NT2/D1 (cell line): Measurements from ENCODE around the gene MBP.

Experiments used
- DNase-seq: peaks from one replicate; pipeline ENCODE4 v3.0.0-alpha.2; 2011; ENCODE audit warnings: low read depth, low spot score
- H3K27me3 ChIP-seq: 2 replicates; pipeline ENCODE4 v1.6.0; 2011; ENCODE audit warnings: mild to moderate bottlenecking; ENCODE audit not compliant: insufficient read length, insufficient read depth
- H3K36me3 ChIP-seq: 2 replicates; pipeline ENCODE4 v1.6.1; 2011; ENCODE audit warnings: mild to moderate bottlenecking, low read length, mixed read lengths; ENCODE audit not compliant: insufficient read depth, insufficient read length
- H3K4me1 ChIP-seq: 2 replicates; pipeline ENCODE4 v1.5.1; 2011; ENCODE audit not compliant: insufficient read depth, insufficient read length
- H3K4me3 ChIP-seq: 2 replicates; pipeline ENCODE4 v1.5.1; 2011; ENCODE audit warnings: low read depth; ENCODE audit not compliant: insufficient read length
- H3K9ac ChIP-seq: 2 replicates; pipeline ENCODE4 v1.6.0; 2011; ENCODE audit warnings: low read depth; ENCODE audit not compliant: insufficient read length
- H3K9me3 ChIP-seq: 2 replicates; pipeline ENCODE4 v1.5.1; 2011; ENCODE audit warnings: mild to moderate bottlenecking, low read length; ENCODE audit not compliant: insufficient read depth
- SUZ12 ChIP-seq: IDR thresholded peaks from 2 replicates; pipeline ENCODE4 v1.6.1; 2011; ENCODE audit not compliant: insufficient read length, insufficient read depth; ENCODE audit errors: extremely low read depth
- YY1 ChIP-seq: IDR thresholded peaks from 2 replicates; pipeline ENCODE4 v1.6.1; 2011; ENCODE audit not compliant: insufficient read length, insufficient read depth
- ZNF274 ChIP-seq: IDR thresholded peaks from 2 replicates; pipeline ENCODE4 v1.6.1; 2011; ENCODE audit warnings: mild to moderate bottlenecking, low read depth, low read length

Gene MBP

DNA sequence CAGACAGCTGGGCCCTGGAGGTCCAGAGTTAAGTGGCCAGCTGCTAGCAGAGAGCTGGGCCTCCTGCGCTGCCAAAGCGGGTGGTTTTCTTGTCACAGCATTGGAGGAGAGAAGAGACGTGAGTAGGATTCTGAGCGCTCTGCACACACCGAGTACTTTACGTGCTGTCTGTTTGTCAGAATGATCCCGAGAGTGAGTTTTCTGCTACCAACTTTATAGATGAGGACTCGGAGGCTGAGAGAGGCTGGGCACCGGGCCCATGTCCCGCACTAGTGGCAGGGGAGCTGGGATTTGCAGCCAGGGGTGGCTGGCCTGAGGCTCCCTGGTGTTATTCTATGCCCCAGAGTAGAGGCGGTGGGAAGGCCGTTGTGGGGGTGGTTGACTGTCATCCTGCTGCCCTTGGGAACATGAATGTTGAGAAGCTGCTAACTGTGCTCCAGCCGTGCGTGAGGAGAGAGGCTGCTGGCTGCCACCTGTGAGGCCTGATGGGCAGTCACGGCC lies 36.3 kb upstream of the MBP start:
- Histone ChIP-seq H3K4me1 (peaks cover 3% of the 10 kb centered on the region), H3K9ac (no peak overlapping the region), H3K27me3 (no peaks in the 10 kb centered on the region), H3K9me3 (no peaks in the 10 kb centered on the region), H3K36me3 (no peaks in the 10 kb centered on the region), H3K4me3 (no peak overlapping the region)
- no peak for DNase-seq
- TF ChIP-seq SUZ12 = no peak
- TF ChIP-seq ZNF274 = no peak

- no peaks in the 10 kb centered on the region for H3K36me3 ChIP-seq
- TF ChIP-seq SUZ12 = no peak
- H3K27me3 ChIP-seq = no peaks in the 10 kb centered on the region
- DNase-seq = no peak
- H3K9me3 ChIP-seq = no peaks in the 10 kb centered on the region
- no peak overlapping the region for H3K9ac ChIP-seq
- peaks cover 3% of the 10 kb centered on the region for H3K4me1 ChIP-seq
- H3K4me3 ChIP-seq = no peak overlapping the region
Measured at GRCh38 chr18:77167251-77167650, 34.7 kb upstream of the MBP start.

GRCh38 chr18:77166523-77166922 lies 33.9 kb upstream of the MBP start:
- Histone ChIP-seq H3K4me1 (peaks cover 3% of the 10 kb centered on the region), H3K9ac (no peak overlapping the region), H3K4me3 (no peak overlapping the region), H3K27me3 (no peaks in the 10 kb centered on the region), H3K36me3 (no peaks in the 10 kb centered on the region), H3K9me3 (no peaks in the 10 kb centered on the region)
- no peak for DNase-seq
- TF ChIP-seq ZNF274 = no peak
- no peak for TF ChIP-seq YY1
- no peak for TF ChIP-seq SUZ12

DNA sequence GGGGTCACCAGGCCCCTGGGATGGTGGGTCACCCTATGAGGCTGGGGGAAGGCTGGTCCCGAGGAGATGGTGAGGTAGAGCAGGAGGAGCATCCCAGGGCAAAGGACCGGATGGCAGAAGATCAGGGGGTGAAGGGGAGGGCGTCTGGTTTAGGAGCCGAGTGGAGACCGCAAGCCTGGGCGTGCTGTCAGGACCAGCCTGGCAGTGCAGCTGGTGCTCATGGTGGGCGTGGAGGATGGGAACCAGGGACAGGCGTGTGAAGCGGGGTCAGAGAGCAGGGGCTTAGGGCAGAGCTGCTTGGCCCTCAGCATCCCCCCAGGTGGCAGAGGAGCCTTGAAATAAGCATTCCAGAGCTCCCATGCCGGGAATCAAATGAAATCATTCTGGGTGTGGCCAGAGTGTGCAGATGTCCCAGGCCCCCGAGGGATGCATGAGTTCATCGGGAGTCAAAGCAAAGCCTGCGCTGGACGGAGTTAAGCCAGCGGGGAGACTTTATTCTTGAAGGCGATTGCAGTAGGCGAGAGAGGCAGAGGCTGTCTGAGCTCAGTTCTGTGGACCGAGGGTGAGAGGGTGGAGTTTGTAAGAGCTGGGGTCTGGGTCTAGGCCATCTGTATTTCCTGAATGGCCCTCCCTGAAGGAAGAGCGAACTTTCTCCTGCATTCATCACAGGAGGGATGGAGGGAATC lies 33.1 kb upstream of the MBP start:
- no peak for DNase-seq
- no peaks in the 10 kb centered on the region for H3K36me3 ChIP-seq
- H3K4me1 ChIP-seq = peaks cover 3% of the 10 kb centered on the region
- H3K27me3 ChIP-seq = no peaks in the 10 kb centered on the region
- TF ChIP-seq YY1 = no peak
- TF ChIP-seq SUZ12 = no peak
- H3K9ac ChIP-seq = no peak overlapping the region
- H3K9me3 ChIP-seq = no peaks in the 10 kb centered on the region
- no peak overlapping the region for H3K4me3 ChIP-seq

DNA sequence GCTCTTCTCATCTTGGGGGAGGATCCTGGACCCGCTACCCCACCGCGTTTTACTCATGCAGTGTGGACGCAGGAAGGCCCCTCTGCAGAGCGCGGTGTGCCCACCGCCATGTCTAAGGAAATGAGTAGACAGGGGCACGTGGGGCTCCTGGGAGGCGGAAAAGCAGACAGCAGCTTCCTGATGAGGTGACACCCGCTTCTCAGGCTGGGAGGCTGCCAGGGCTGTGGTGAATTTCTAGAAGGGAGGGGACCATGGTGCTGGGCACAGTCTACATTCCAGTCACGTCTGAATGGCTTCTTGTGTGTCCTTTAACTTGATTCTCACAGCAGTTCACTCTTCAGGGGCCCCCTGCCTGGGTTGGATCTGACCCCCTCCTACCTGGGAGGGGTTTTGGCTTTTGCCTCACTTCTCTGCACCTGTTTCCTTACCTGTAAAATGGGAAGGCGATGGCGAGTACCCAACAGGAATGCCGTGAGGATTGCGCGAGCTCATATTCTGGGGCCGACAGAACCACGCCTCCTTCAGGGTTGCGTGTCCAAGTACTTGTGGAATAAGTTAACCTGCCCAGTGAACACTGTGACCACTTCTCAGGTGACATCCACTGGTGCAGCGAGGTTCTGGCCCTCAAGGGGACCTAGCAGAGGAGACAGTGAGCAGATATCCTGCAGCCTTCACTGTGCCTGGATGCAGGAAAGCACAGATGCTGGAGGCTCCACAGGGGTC lies 32.3 kb upstream of the MBP start:
- Histone ChIP-seq H3K27me3 (no peaks in the 10 kb centered on the region), H3K9me3 (peaks cover 5% of the 10 kb centered on the region; the same call in 1 of the 2 replicates), H3K36me3 (no peaks in the 10 kb centered on the region), H3K4me1 (peaks cover 3% of the 10 kb centered on the region), H3K4me3 (no peak overlapping the region), H3K9ac (no peak overlapping the region)
- no peak for DNase-seq
- no peak for TF ChIP-seq YY1
- no peak for TF ChIP-seq ZNF274
- no peak for TF ChIP-seq SUZ12

DNA sequence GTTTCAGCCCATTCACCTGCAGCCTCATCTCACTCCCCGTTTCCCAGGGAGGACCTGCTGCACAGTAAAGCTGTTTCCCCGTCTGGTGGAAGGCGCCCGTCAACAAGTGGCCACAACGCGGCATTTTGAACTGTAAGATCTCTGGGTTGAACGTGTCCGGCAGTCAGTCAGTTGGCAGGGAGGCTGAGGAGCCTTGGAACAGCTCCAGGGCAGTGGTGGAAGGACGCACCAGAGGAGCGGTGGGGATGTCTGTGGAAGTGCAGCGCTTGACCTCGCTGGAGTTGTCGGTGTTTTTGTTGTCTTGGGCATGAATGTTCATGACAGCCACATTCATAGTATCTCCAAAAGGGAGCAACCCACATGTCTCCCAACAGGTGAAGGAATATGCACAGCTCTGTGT lies 31.4 kb upstream of the MBP start:
- Histone ChIP-seq H3K4me1 (peaks cover 2% of the 10 kb centered on the region), H3K9ac (no peak overlapping the region), H3K36me3 (no peaks in the 10 kb centered on the region), H3K27me3 (no peaks in the 10 kb centered on the region), H3K4me3 (no peak overlapping the region), H3K9me3 (peaks cover 14% of the 10 kb centered on the region; the same call in 1 of the 2 replicates)
- no peak for DNase-seq
- no peak for TF ChIP-seq YY1
- TF ChIP-seq ZNF274 = no peak
- TF ChIP-seq SUZ12 = no peak

DNA sequence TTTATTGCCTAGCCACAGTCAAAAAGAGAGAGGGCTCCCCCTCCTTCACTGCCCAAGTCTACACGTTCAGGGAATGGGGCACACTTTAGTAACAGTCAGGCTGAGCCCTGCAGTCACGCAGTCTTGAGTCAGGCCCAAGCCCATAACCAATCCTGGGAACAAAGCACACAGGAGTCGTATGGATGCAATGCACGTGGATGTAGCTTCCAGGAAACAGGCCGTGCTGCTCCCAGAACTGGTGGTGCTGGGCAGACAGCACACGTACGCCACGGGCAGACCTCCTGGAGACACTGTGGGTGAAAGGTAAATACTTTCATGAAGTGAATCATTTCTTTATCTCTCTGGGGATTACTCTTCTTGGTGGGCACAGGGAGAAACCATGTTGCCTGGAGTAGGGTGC lies 30.0 kb upstream of the MBP start:
- no peak overlapping the region for H3K9ac ChIP-seq
- H3K9me3 ChIP-seq = peaks cover 18% of the 10 kb centered on the region; the same call in 1 of the 2 replicates
- H3K4me3 ChIP-seq = no peak overlapping the region
- H3K36me3 ChIP-seq = no peaks in the 10 kb centered on the region
- TF ChIP-seq ZNF274 = no peak
- TF ChIP-seq YY1 = no peak
- no peak for TF ChIP-seq SUZ12
- no peak for DNase-seq
- no peaks in the 10 kb centered on the region for H3K27me3 ChIP-seq
- no peaks in the 10 kb centered on the region for H3K4me1 ChIP-seq
